Fibroblast of skin of left biceps (primary cell): ENCODE data around the gene UPK3B.
"Not testable (repeated sequence)": the region's sequence is repeated elsewhere in the genome, so short reads cannot be mapped to it uniquely, and the experiment has no call there.

ENCODE experiments used
- DNase-seq, 2 experiments: peaks; one replicate each; pipeline ENCODE4 v3.0.0-alpha.2; 2013; ENCODE audit warnings: low read depth in 2 of 2

The UPK3B gene

GRCh38 chr7:76492139-76492538 lies 18.2 kb upstream of the UPK3B start:
- not testable (repeated sequence) for DNase-seq

- DNase-seq = not testable (repeated sequence)
Measured at GRCh38 chr7:76495717-76496116, 14.6 kb upstream of the UPK3B start.

DNA sequence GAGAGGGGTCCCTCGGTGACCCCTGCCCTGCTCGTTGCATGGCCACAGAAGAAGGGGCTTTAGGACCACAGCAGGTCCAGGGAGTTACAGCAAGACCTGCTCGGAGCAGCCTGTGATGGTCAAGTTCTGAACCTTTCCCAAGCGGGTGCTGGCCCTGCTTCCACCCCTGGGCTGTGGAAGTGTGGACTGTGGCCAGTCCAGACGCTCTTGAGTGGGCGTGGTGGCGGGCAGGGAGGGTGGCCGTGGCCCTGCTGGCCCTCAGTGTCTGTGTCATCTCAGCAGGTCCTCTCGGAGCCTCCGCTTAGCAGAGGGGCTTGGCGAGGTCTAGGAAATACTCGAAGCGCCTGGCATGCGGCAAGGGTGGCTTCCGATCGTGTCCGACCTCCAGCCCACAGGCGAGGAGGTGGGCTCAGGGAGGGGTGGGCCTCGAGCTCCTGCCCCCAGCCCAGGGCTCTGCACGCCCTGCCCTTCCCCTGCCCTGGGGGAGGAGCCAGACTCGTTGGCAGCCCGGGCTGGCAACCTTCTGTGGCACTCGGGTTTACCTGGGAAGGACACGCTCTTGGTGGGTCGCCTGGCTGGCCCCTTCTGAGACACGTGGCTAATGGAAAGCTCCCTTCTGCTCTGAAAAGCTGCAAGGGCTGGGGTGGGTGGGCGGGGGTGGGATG lies 12.3 kb upstream of the UPK3B start:
- not testable (repeated sequence) for DNase-seq

GRCh38 chr7:76498583-76499200 lies 11.7 kb upstream of the UPK3B start:
- not testable (repeated sequence) for DNase-seq

DNA sequence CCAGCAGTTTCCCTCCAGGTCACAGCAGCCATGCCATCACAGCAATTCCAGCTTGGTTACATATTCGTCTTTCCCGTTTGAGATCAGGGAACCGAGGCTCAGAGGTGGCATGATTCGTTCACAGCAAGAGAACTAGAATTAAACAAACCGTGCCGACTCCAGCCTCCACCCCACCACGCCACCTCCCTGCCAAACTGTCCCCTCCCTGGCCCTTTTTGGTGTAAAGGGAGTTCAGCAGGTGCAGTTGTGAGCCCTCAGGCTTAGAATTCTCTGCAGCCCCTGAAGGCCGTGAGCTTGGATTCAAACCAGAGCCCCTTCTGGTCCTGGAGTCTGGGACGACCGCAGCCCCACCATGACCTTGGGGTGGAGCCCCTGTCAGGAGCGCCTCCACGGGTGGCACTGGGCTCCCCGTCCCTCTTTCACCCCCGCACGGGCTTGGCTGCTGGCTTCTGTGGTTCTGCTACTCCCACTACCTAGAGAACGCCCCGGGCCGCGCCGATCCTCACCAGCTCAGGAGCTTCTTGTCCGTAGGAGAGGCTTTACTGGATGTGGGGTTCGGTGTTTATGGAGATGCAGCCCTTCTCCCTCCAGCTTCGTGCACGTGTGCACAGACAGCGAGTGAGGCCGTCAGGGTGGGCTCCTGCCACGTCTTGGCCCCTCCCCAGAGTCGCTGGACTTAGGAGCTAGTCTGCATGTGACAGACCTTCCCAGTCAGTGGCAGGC lies 11.0 kb upstream of the UPK3B start:
- DNase-seq = not testable (repeated sequence)

- not testable (repeated sequence) for DNase-seq
Measured at GRCh38 chr7:76499924-76500241, 10.5 kb upstream of the UPK3B start.

DNA sequence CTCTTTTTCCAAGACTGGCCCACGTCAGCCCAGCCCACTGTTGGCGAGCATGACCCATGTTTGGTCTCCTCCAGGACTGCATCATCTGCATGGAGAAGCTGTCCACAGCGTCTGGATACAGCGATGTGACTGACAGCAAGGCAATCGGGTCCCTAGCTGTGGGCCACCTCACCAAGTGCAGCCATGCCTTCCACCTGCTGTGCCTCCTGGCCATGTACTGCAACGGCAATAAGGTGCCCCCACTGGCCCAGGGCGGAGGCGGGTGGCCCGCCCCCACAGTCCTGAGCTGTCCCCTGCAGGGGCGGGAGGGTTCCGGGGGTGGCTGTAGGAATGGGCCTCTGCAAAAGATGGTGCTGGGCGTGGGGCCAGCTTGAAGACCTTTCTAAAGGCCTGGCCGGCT lies 8.1 kb upstream of the UPK3B start:
- DNase-seq = not testable (repeated sequence)

- not testable (repeated sequence) for DNase-seq
Measured at GRCh38 chr7:76502836-76503235, 7.5 kb upstream of the UPK3B start.

DNA sequence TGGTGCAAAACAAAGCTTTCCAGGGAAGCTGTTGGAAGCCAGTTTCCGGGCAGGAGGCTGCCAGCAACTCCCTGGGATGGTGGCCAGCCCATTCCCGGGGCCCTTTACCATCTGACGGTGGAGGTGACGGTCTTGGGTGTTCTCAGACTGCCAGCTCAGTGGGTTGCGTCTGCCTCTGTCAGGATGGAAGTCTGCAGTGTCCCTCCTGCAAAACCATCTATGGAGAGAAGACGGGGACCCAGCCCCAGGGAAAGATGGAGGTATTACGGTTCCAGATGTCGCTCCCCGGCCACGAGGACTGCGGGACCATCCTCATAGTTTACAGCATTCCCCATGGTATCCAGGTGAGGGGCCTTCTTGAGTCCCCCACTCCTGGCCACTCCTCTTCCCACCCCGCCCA lies 7.1 kb upstream of the UPK3B start:
- DNase-seq = not testable (repeated sequence)

DNA sequence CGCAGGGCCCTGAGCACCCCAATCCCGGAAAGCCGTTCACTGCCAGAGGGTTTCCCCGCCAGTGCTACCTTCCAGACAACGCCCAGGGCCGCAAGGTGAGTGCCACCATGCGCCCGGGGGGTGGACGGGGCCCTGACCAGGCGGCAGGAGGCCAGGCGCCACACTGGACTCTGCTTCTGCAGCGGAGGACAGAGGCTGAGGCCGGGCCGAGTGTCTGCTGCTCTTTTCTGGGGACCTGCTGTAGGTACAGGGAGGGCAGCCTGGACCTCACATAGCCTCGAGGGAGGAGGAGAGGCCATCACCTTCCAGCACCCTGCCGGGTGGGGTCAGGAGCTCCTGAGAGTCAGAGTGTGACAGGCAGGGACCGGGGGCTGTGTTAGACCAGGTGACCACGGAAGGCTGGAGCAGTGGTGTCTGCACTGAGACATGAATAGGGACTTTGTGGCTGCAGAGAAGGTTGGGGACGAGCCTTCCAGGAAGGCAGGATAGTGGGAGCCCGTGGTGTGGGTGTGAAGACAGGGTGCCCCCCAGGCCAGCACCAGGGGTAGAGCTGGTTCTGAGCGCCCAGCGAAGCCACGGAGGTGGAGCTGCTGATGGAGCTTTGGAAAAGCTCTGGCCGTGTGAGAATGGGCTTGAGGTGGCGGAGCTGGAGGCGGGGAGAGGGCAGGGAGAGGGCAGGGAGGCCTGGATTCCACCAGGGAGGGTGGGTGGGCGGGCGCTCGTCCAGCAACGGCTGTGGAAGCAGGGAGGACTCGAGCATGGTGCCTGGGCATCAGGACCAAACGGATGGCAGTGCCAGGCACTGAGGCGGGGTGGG lies 5.8 kb upstream of the UPK3B start:
- DNase-seq = not testable (repeated sequence)

GRCh38 chr7:76505168-76506080 lies 4.9 kb upstream of the UPK3B start:
- DNase-seq = no peak

DNA sequence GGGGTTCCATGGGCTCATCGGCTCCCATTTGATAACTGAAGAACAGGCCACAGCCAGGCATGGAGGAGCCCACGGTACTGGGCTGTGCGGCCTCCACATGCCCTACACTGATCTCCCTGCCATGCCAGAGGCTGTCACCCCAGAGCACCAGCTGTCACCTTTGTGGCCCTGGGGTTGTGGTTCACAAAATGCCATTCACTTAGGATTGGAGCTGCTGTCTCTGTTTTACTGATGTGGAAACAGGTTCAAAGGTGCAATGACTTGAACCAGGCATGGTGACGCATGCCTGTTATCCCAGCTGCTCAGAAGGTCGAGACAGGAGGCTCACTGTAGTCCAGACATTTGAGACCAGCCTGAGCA lies 4.3 kb upstream of the UPK3B start:
- DNase-seq = no peak

- not testable (repeated sequence) for DNase-seq
Measured at GRCh38 chr7:76506643-76507042, 3.7 kb upstream of the UPK3B start.

DNA sequence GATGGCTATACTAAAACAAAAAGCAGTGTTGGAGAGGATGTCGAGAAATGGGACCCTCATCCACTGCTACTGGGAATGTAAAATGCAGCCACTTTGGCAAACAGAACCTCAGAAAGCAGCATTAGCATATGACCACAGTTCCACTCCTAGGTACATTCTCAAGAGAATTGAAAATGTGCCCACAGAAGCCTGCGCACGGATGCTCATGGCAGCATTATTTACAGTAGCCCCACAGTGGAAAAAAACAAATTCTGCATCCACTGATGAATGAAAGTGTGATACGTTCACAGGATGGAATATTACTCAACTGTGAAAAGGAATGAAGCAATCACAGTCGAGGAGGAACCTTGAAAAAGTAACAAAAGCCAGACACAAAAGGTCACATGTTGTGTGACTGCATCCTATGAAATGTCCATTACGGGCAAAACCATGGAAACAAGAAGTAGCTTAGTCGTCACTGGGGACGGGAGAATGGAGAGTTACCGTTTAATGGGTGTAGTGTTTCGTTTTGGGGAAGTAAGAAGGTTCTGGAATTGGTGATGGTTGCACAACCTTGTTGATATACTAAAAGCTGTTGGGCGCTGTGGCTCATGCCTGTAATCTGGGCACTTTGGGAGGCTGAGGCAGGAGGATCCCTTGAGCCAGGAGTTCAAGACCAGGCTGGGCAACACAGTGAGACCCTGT lies 2.5 kb upstream of the UPK3B start:
- no peak for DNase-seq

GRCh38 chr7:76511200-76511910 lies 1.0 kb downstream of the UPK3B start:
- DNase-seq = not testable (repeated sequence)

GRCh38 chr7:76511911-76512885 lies 1.8 kb downstream of the UPK3B start:
- not testable (repeated sequence) for DNase-seq

DNA sequence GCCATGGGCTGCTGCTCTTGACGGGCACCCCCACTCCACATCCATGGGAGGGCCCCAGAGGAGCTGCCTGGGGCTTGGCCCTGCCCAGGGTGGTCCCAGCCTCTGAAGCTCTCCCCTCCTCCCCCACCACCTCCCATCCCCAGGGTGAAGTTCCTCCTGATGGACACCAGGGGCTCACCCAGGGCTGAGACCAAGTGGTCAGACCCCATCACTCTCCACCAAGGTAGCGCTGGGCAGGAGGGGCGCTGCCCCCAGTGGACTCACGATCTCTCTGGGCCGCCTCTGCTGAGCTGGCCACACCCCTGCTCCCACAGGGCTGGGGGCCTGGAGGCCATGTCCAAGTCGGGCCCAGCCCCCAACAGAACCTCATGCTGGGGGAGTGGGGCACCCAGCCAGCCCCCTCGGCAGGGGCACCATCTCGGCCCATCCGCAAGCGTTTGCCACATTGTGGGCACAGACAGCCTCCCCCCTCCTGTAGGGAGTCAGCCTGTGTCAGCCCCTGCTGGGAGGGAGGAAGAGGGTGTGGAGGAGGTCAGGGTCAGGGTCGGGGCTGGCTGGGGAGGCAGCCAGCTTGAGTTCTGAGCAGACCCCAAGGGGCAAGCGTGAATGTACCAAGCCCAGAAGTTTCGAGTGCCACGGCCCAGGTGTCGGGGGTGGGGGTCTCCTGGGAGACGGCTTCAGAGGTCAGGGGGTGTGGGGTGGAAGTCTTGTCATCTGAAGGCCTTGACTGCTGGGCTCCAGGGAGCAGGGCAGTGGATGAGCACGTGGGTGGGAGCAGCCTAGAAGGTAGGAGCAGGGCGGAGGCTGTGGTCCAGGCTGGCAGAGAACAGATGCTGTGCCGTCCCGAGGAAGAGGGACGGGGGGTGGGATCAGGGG lies 2.8 kb downstream of the UPK3B start:
- no peak for DNase-seq
